IPS-11a (cell line): ENCODE data around the gene DNAJC5.

Source experiments
- H3K4me3 ChIP-seq: one replicate; pipeline ENCODE4 v1.5.1; 2013; ENCODE audit warnings: low read depth, low read length, control low read depth

DNAJC5 gene

GRCh38 chr20:63883201-63883593 lies 11.7 kb upstream of the DNAJC5 start:
- no peak overlapping the region for H3K4me3 ChIP-seq

- H3K4me3 ChIP-seq = no peak overlapping the region
Measured at GRCh38 chr20:63884506-63885263, 10.2 kb upstream of the DNAJC5 start.

- H3K4me3 ChIP-seq = no peak overlapping the region
Measured at GRCh38 chr20:63885264-63886053, 9.5 kb upstream of the DNAJC5 start.

DNA sequence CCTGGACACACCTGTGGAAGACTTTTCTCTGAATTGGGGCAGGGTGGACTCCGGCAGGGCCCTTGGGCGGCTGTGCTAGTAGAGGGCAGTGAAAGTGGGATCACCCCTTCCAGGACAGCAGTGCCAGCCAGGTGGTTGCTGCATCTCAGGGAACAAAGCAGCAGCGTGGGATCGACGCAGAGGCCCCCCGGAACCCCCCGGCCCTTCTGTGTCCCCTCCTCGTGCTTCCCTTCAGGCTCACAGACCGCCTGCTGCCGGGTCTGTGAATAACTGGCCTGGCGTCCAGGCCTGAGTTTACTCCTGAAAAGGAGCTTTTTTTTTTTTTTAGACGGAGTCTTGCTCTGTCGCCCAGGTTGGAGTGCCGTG lies 8.9 kb upstream of the DNAJC5 start:
- no peak overlapping the region for H3K4me3 ChIP-seq

- H3K4me3 ChIP-seq = no peak overlapping the region
Measured at GRCh38 chr20:63886921-63887320, 8.0 kb upstream of the DNAJC5 start.

- no peak overlapping the region for H3K4me3 ChIP-seq
Measured at GRCh38 chr20:63889241-63890200, 5.4 kb upstream of the DNAJC5 start.

DNA sequence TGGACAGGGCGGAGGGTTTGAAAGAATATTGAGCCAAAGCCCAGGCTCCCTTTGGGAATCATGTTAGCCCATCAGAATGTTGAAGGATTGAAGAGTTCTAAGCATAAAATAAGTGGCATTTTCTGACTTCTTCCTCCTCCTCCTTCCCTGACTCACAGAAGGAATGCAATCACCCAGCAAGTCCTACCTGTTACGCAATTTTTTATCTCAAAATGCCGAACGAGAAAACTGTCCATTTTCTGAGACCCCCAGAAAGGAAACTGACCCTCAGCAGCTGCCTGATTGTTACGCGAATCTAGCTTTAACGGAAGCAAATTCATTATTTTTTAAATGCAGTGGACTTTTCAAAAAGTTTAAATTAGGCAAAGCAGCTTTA lies 4.7 kb upstream of the DNAJC5 start:
- H3K4me3 ChIP-seq = no peak overlapping the region

GRCh38 chr20:63890616-63891015 lies 4.3 kb upstream of the DNAJC5 start:
- no peak overlapping the region for H3K4me3 ChIP-seq

DNA sequence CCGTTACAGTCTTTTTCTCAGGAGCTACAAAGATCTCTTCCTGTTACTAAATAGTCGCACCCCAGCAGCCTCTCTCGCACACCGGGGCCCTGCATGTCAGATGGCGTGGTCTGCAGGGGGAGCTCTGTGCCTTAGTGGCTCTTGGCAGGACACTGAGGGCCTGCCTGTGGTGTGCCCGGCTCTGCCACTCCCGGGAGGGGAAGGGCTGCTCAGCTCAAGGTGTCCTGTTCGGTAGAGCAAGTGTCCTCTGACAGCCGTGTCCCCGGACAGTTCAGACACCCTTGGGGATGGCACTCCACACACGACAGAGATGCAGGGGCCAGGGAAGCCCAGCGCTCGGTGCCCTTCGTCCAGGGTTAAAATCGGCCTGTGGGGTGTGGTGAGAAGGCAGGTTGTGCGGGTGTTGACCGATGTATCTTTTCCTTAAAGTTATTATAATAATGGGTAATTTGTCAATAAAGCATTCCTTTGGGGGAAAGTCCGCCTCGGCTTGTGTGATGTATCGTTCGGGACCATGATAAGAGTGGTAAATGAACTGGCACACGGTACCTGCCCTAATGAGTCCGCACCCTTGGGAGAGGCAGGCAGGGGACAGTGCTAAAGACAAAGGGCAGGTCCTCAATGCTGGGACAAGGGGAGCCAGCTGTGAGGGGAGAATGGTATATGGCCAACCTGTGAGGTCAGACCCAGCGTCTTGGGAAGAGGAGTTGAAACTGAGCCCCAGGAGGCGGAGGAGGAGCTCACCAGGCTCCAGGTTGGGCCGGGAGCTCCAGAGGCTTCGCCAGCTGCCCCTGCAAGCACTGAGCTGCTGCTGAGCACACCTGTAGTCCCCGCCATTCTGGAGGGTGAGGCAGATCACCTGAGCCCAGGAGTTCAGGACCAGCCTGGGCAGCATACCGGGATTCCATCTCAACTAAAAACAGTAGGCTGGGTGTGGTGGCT lies 3.6 kb upstream of the DNAJC5 start:
- no peak overlapping the region for H3K4me3 ChIP-seq

- H3K4me3 ChIP-seq = no peak overlapping the region
Measured at GRCh38 chr20:63892402-63892801, 2.5 kb upstream of the DNAJC5 start.

DNA sequence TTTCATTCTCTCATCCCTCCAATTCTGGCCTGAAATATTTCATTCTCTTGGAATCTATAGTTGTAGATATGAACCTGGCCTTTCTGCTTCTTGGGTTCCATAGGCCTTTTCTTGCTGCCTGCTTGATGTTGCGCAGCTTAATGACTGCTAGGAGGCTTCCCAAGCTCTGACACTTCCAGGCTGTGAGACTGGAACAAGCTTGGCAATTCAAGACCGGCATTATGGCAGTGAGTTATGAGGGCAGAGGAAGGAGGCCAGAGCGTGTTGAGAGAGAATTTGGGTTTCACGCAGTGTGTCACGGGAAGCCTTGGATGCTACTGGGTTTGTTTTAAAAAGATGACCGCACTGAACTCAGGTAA lies 948 bp upstream of the DNAJC5 start:
- H3K4me3 ChIP-seq = peak overlapping the region; percentile 65

- peak overlapping the region; percentile 65 for H3K4me3 ChIP-seq
Measured at GRCh38 chr20:63895202-63895951, 451 bp downstream of the DNAJC5 start.

DNA sequence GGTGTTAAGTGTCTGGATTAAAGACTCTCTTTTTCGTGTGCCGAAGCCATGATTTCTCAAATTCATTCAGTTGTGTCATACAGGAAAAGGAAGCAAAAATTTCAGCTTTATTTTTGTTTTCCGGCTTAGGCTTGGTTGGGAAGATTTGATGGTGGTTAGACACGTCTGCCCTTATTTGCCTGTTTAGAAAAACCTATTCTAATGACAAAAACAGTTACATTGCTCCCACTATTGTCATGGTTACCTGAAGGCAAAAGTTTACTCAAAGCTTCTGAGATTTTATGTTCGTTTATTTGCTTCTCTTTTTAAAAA lies 982 bp downstream of the DNAJC5 start:
- peak overlapping the region; percentile 17 for H3K4me3 ChIP-seq

- peak overlapping the region; percentile 17 for H3K4me3 ChIP-seq
Measured at GRCh38 chr20:63896264-63897105, 1.6 kb downstream of the DNAJC5 start.

DNA sequence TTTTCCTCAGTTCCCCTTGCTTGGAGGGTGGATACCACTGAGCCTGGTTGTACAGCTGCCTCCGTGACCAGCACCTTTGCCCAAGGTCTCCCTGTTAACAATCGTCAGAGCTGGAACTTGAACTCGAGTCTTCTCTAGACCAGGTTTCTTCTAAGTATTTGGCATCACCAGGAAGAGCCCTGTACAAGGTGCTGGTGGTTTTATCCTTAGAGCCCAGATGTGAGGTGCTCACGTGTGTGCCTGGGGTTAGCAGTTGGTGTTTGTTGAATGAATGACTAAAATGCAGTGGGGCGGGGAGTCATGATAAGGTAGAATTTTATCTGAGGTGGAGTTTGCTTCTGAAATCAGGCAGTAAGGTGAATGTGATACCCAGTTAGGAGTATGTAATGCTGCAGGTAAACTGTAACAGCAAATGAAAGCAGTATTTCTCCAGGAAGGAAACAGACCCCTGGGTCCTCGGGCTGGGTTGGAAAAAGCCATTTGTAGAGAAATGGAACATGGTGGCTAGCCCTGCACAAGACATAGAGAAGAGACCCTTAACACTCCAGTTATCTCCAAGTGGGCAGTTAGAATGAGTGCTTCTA lies 3.1 kb downstream of the DNAJC5 start:
- no peak overlapping the region for H3K4me3 ChIP-seq

GRCh38 chr20:63898882-63899558 lies 4.1 kb downstream of the DNAJC5 start:
- no peak overlapping the region for H3K4me3 ChIP-seq

DNA sequence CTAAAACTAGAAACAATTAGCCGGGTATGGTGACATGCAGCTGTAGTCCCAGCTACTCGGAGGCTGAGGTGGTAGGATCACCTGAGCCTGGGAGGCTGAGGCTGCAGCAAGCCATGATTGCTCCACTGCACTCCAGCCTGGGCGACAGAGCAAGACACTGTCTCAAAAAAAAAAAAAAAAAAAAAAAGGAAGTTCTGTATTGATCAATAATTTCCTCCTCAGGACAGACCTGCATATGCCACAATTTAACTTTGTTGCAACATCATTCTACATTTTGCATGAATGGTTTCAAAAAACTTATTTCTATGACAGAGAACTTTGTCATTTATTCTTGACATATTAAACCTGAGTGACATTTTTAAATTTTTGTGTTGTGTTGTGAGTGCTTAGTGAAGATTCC lies 5.5 kb downstream of the DNAJC5 start:
- H3K4me3 ChIP-seq = no peak overlapping the region
